ENCODE data around the gene PHYHIPL. TPM values are rescaled to one million over a fixed set of nuclear protein-coding genes. Genes with fewer than 3 reads are reported as not detected.
A peak's percentile ranks its signal among the peaks of the same experiment; 100 is the strongest.

Gene PHYHIPL
- total and polyA plus RNA-seq, 2 donors (not counting 1 experiment from before 2014, with no cell fraction given): 0.02 TPM; not detected in 1

GRCh38 chr10:59281861-59282260 lies 105.4 kb downstream of the PHYHIPL start:
- no peak overlapping the region for H3K4me2 ChIP-seq (ENCODE audit: extremely low read depth, insufficient read depth, low read length)
- DNase-seq (ENCODE audit: low read depth in 2 of 2): no peak
- H2AFZ ChIP-seq (ENCODE audit: low read length): no peak overlapping the region
- no peaks in the 10 kb centered on the region for H3K36me3 ChIP-seq (ENCODE audit: control insufficient read depth, insufficient read depth, low read length)
- no peaks in the 10 kb centered on the region for H3K27me3 ChIP-seq (ENCODE audit: control insufficient read depth, insufficient read depth, low read length)
- no peak overlapping the region for H3K27ac ChIP-seq (ENCODE audit: insufficient read depth, low read length)
- no peaks in the 10 kb centered on the region for H3K79me2 ChIP-seq (ENCODE audit: control insufficient read depth, insufficient read depth, low read length)
- no peaks in the 10 kb centered on the region for H3K9me3 ChIP-seq (ENCODE audit: control insufficient read depth, insufficient read depth, low read depth, low read length)
- no peaks in the 10 kb centered on the region for H3K4me1 ChIP-seq (ENCODE audit: control insufficient read depth, extremely low read depth, insufficient read depth, low read length)
- H3K4me3 ChIP-seq (replicated peaks in 1 of 4; ENCODE audit: control extremely low read depth in 1 of 4, insufficient read depth in 1 of 4, low read depth in 3 of 4, low read length in 4 of 4): no peak overlapping the region
- TF ChIP-seq EZH2 (IDR thresholded peaks at IDR 0.05; ENCODE audit: low read length, missing control alignments): no peak
- TF ChIP-seq, protein P1, sequence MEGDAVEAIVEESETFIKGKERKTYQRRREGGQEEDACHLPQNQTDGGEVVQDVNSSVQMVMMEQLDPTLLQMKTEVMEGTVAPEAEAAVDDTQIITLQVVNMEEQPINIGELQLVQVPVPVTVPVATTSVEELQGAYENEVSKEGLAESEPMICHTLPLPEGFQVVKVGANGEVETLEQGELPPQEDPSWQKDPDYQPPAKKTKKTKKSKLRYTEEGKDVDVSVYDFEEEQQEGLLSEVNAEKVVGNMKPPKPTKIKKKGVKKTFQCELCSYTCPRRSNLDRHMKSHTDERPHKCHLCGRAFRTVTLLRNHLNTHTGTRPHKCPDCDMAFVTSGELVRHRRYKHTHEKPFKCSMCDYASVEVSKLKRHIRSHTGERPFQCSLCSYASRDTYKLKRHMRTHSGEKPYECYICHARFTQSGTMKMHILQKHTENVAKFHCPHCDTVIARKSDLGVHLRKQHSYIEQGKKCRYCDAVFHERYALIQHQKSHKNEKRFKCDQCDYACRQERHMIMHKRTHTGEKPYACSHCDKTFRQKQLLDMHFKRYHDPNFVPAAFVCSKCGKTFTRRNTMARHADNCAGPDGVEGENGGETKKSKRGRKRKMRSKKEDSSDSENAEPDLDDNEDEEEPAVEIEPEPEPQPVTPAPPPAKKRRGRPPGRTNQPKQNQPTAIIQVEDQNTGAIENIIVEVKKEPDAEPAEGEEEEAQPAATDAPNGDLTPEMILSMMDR (conservative IDR thresholded peaks at IDR 0.05 in 1 of 2, IDR thresholded peaks at IDR 0.05 in 1 of 2; ENCODE audit: low read depth in 1 of 2, low read length in 2 of 2): no peak
- H4K20me1 ChIP-seq (ENCODE audit: control insufficient read depth, extremely low read depth, insufficient read depth, low read length): no peaks in the 10 kb centered on the region
- H3K9ac ChIP-seq (ENCODE audit: insufficient read depth, low read length): no peak overlapping the region

GRCh38 chr10:59283456-59284091 lies 107.1 kb downstream of the PHYHIPL start:
- H3K79me2 ChIP-seq (ENCODE audit: control insufficient read depth, insufficient read depth, low read length): no peaks in the 10 kb centered on the region
- H3K9ac ChIP-seq (ENCODE audit: insufficient read depth, low read length): no peak overlapping the region
- no peaks in the 10 kb centered on the region for H4K20me1 ChIP-seq (ENCODE audit: control insufficient read depth, extremely low read depth, insufficient read depth, low read length)
- H3K36me3 ChIP-seq (ENCODE audit: control insufficient read depth, insufficient read depth, low read length): no peaks in the 10 kb centered on the region
- H3K9me3 ChIP-seq (ENCODE audit: control insufficient read depth, insufficient read depth, low read depth, low read length): no peaks in the 10 kb centered on the region
- peak; percentile 49 to 57 for DNase-seq (ENCODE audit: low read depth in 2 of 2)
- H2AFZ ChIP-seq (ENCODE audit: low read length): no peak overlapping the region
- no peak overlapping the region for H3K27ac ChIP-seq (ENCODE audit: insufficient read depth, low read length)
- no peak overlapping the region for H3K4me3 ChIP-seq (replicated peaks in 1 of 4; ENCODE audit: control extremely low read depth in 1 of 4, insufficient read depth in 1 of 4, low read depth in 3 of 4, low read length in 4 of 4)
- no peak for TF ChIP-seq EZH2 (IDR thresholded peaks at IDR 0.05; ENCODE audit: low read length, missing control alignments)
- TF ChIP-seq, protein P1 (conservative IDR thresholded peaks at IDR 0.05 in 1 of 2, IDR thresholded peaks at IDR 0.05 in 1 of 2; ENCODE audit: low read depth in 1 of 2, low read length in 2 of 2): no peak
- no peaks in the 10 kb centered on the region for H3K4me1 ChIP-seq (ENCODE audit: control insufficient read depth, extremely low read depth, insufficient read depth, low read length)
- H3K27me3 ChIP-seq (ENCODE audit: control insufficient read depth, insufficient read depth, low read length): no peaks in the 10 kb centered on the region
- no peak overlapping the region for H3K4me2 ChIP-seq (ENCODE audit: extremely low read depth, insufficient read depth, low read length)

DNA sequence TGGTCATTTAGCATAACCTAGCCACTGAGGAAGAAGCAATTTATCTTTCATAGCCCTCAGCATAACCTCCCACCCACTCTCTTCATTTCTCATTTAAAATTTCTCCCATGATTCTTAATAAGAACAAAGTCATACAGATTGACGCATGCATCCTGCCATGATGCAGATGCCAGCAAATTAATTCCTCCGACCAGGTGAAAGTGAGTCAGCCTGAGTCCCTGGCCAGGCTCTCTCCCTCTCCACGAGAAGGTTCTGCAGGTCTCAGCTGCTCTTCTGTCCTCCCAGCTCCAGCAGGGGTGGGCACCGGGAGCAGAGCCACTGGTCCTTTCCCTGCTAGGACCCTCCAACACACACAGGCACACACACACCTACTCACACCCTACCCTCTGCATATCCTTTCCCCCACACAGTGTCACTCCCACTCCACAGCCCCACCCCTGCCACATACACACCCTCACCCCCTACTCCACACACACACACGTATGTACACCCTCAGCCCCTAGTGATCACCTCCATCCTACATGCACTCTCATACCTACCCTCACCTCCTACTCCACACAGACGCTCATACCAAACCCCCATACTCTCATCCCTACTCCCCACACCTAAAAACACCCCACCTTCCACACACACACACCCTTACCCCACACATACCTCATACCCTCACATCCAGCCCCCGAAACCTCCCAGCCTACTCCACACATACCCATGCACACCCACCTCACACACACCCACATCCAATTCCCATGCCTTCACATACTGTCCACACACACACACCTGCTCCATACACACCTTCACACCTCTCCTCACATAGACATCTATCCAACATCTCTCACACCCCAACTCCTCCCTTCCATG lies 107.9 kb downstream of the PHYHIPL start:
- Histone ChIP-seq H3K4me1 (ENCODE audit: control insufficient read depth, extremely low read depth, insufficient read depth, low read length) (no peaks in the 10 kb centered on the region), H4K20me1 (ENCODE audit: control insufficient read depth, extremely low read depth, insufficient read depth, low read length) (no peaks in the 10 kb centered on the region), H3K27me3 (ENCODE audit: control insufficient read depth, insufficient read depth, low read length) (no peaks in the 10 kb centered on the region), H2AFZ (ENCODE audit: low read length) (no peak overlapping the region), H3K4me2 (ENCODE audit: extremely low read depth, insufficient read depth, low read length) (no peak overlapping the region), H3K4me3 (replicated peaks in 1 of 4; ENCODE audit: control extremely low read depth in 1 of 4, insufficient read depth in 1 of 4, low read depth in 3 of 4, low read length in 4 of 4) (no peak overlapping the region), H3K79me2 (ENCODE audit: control insufficient read depth, insufficient read depth, low read length) (no peaks in the 10 kb centered on the region), H3K9ac (ENCODE audit: insufficient read depth, low read length) (no peak overlapping the region), H3K27ac (ENCODE audit: insufficient read depth, low read length) (no peak overlapping the region), H3K36me3 (ENCODE audit: control insufficient read depth, insufficient read depth, low read length) (no peaks in the 10 kb centered on the region), H3K9me3 (ENCODE audit: control insufficient read depth, insufficient read depth, low read depth, low read length) (no peaks in the 10 kb centered on the region)
- TF ChIP-seq, protein P1 (conservative IDR thresholded peaks at IDR 0.05 in 1 of 2, IDR thresholded peaks at IDR 0.05 in 1 of 2; ENCODE audit: low read depth in 1 of 2, low read length in 2 of 2): no peak
- no peak for TF ChIP-seq EZH2 (IDR thresholded peaks at IDR 0.05; ENCODE audit: low read length, missing control alignments)
- DNase-seq (ENCODE audit: low read depth in 2 of 2): peak in 1 of 2 donors; percentile 60

Measured in fibroblast of lung (primary cell).